ENCODE results near the gene DMRTB1. TPM values are rescaled to one million over a fixed set of nuclear protein-coding genes. Genes with fewer than 3 reads are reported as not detected.

The DMRTB1 gene
- total RNA-seq, 1 experiment from 2014 or later: not detected

DNA sequence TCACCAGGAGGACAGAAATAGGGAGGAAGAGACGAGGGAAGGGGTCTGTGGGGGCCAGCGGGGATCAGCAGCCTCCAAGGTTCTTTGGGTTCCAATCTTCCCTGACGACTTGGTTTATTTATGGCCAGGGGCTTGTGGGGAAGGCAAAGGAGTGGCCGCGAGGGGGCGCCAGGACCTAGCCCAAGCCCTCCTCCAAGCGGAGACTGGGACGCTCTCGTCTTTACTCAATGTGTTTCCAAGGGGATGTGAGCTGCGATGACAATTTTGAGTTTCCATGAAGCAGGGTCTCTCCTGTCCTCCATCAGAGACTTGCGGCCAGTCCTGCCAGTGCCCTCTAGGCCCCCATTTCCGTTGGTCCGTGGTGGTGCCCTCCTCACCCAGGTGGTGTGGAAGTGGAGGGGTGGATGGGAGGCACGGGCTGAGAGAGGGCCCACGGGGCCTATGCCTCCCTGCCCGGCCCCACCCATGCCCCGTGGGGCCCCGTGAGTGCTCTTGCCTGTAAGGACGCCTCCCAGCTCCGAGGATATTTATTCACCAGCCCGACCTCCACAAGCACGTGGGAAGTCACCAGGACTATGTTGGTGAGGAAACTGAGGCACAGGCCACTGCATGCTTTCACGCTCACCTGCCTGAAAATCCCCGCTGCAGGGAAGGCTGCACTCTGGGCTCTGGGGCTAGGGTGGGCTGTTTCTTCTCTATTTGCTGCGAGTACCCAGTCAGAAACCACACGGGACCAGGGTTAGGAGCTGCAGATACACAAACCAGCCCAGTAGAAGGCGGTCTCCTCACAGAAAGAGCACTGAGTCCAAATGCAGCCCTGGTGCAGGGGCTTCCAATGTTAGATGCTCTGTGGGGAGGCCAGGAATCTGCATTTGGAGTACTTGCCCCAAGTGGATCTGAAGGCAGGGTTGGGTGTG, 26.5 kb downstream of the DMRTB1 start:
- DNase-seq (ENCODE audit: low spot score): peak; percentile 66

DNA sequence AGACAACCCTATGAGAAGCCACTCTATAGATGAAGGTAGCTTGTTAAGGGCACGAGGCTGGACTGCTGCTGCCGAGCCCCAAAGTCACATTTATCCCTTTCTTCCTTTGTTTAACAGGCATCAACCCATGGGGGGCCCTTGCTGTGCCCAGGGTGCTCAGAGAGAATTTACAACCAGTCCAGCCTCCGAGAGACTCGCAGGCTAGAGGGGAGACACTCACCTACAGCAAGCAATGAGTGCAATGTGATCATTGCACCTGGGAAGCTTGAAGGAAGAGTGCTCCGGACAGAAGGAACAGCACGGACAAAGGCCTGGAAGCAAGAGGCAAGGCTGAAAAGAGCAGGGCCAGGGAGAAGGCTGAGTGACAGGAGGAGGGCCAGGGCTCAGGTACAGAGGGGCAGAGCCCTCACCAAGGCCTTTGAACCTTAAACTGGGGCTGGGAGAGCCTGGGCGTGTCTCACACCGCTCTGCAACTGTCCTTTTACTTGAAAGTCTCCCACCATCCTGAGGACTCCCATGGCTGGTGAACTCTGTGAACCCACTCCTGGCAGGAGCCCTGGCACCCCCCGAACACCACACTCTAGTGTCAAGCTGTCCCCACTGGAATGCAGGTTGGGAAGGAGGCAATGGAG, 27.3 kb downstream of the DMRTB1 start:
- DNase-seq (ENCODE audit: low spot score): no peak

DNA sequence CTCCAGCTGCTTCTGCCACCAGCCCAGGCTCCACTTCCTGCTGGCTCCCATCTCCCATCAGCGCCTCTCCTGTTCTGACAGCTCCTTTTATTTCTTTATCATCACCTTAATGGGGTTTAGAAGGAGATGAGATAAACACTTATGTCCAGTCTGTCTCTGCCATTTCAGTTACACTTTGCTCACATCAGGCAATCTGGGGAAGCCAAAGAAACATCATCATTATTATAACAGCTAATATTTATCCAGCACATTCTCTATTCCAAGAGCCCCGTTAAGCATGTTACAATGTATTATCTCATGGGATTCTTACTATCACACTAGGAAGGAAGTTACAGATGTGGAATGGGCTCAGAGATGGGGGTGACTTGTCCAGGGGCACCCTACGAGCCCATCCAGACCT, 31.2 kb downstream of the DMRTB1 start:
- DNase-seq (ENCODE audit: low spot score): no peak

DNA sequence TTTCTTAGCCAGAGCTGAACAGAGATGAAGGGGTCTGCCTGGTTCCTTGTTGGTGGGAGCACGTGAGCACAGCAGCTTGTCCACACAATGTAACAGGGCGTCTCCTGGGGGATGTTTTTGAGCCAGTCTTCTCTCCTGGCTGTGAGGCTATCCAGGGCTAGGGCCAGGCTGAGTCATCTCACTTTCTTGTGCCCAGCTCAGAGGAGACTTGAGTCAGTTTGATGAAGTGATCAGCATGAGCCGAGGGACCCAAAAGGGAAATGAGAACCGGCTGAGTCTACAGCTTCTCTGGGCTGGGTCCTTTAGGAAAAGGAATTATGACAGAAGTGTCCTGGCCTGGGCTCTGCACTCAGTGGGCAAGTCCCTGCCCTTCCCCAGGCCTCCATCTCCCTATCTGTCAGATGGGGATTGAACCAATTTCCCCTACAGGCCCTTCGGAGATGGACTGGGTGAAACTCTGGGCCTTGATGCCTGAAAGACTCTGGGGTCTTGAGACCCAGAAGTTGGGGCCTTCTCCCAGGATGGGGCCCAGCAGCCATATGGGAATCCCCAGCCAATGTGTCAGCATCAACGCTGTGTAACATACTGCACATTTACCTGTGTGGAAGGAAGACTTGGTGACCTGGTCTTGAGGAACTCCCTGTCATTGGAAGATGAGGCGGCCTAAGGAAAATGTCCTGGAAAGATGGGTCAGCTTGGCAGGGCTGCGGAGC, 36.6 kb downstream of the DMRTB1 start:
- no peak for DNase-seq (ENCODE audit: low spot score)

DNA sequence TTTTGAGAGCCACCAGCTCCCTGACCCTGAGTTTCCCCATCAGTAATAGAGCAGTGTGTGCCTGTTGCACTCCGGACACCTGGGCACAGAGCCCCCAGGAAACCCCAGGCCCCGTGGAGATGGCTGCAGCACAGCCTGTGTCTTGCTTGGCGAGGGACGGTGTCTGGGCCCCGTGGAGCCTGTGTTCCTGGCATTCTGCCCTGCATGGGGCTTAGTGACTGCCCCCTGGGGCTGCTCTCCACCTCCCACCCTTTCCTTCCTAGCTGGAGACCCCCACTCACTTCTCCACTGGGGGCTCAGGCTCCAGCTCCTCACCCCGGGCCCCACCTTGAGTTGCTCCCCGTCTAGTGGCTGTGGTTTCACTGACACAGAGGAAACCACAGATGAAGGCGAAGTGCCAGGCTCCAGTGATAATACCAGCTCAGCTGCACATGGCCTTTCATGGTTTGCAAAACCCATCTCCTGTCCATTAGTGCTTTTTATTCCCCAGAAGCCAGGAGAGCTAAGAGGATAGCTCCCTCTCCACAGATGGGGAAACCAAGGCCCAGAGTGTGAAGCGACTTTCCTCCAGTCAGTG, 39.4 kb downstream of the DMRTB1 start:
- DNase-seq (ENCODE audit: low spot score): peak; percentile 64

DNA sequence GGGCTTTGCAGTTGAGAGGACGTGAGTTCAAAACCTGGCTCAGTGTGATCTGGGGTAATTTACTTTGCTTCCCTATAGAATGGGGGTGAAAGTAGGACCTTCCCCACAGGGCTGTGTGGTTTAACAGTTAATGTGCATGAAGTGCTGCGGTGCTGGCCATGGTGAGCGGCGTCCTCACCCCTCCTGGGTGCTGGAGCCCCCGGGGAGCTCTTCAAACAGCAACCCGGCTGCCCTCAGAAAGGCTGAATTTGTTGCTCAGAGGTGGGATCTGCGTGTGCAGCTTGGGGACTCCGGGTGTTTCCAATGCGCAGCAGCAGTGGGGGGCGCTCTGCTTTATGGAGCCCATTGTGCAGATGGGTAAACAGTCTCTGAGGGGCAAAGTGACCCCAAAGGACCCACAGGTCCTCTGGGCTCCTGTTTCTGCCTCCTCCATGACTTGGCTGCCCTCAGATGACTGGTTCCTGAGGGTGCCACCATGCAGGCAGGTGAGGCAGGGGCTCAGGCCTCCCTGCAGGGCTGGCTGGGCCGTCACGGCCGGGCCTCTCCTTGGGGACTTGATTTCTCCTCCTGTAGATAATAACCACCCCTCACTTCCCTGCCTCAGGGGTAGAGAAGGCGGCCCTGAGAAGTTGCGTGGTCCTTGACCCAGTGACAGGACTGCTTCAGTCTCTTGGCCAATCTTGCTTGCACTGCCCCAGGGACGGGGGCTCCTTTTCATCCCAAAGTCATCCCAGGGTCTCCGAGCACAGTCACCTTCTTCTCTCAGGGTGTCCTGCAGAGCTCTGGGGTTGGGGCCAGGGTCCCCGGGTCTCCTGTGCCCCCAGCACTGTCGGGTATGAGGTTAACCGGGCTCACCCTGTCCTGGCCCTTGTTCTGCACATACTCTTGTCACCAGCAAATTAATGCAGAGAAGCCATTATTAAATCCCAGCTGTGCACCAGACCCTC, 40.3 kb downstream of the DMRTB1 start:
- DNase-seq (ENCODE audit: low spot score): no peak

DNA sequence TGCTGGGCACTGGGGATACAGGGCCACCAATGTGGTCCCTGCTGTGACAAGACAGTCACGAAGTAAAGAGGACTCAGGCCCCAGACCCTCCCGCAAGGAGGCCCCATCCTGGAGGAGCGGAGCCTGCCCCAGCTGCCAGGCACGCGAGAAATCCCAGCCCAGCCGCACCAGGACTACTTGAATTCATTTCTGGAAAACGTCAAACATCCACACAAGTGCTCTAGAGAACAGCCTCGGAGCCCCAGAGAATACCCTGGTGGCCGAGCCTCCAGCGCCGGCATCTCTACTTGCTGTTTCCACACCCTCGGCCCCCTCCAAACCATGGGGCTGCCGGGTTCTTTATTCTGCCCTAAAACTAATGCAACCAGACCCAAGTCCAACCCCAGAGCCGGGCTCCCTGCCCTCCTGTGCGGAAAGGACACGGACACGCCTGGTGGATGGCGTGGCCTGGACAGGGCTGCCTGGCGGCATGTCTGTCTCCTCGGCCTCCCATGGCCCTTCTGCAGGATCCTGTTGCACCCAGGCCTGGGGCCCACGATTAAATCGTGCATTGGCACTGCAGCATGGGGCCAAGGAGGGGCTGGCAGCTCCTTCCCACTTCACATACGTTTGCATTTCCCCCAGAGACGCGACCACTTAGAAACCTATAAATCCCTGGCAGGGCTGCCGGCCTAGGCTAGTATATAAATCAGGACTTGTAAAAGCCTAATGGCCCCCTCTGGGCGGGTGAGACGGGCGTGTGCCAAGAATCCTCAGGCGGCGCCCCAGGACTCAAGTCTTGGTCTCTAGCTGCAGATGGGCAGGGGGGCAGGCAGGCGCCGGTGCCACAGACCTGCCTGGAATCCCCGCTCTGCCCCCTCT, 41.2 kb downstream of the DMRTB1 start:
- DNase-seq (ENCODE audit: low spot score): no peak

DNA sequence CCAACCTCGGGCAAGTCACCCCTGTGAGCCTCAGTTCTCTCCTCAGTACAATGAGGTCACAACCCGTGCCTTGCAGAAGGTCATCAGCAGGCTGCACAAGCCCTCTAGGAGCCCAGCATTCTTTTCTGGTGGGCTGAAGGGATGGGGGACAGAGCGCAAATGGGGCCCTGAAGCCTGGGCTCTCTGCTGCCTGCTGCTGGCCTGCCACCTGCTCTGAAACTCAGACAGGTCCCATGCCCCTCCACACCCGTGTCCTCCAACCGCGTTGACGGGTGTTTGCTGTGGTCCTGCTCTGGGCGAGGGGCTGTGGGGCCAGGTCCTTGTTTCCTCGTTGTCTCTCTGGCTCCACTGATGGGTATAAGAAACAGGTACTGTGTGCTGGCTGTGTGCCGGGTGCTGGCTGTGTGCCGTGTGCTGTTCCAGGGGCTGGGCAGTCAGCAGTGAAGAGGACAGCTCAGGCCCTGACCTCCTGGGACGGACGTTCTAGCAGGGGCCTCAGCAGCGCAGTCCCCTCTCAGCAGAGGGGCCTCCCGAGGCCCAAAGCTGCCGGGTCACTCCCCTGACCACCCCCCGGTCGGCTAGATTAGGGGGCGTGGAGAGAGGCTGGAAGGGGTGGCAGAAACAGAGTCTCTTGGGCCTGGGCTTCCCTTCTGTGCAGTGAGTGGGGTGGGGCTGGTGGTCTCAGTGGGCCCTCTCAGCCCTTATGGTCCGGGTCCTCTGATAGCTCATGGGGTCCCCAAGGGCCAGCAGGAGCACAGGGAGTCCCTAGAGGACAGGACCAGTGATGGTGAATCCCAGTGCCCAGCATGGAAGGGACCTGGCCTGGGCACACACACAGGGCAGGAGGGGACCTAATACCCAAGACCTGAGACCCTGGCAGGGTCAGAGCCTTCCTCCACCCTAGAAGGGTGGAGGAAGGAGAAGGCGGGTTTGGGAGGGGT, 42.1 kb downstream of the DMRTB1 start:
- DNase-seq (ENCODE audit: low spot score): no peak

DNA sequence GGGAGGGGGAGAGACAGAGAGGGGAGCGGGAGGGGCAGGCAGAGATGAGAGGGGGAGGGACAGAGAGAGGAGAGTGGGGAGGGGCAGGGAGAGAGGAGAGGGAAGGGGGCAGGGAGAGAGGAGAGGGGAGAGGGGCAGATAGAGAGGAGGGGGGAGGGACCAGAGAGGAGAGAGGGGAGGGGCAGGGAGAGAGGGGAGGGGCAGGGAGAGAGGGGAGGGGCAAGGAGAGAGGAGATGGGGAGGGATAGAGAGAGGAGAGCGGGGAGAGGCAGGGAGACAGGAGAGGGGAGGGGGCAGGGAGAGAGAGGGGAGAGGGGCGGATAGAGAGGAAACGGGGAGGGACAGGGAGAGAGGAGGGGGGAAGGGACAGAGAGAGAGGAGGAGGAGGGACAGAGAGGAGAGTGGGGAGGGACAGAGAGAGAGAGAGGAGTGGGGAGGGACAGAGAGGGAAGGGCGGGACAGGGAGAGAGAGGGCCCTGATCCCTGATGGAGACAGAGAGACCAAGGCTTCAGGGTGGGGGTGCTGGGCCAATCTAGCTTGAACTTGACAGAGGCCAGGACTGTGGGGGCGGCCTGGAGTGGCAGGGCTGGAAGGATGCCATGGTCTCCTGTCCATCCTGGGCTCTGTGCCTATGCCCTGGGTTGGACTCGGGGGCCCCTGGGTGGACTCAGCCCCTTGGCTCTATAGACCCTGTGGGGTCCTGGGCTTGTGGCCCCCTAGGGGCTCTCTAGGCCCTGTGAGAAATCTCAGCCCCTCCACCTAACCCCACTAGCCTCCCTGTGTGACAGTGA, 43.6 kb downstream of the DMRTB1 start:
- DNase-seq (ENCODE audit: low spot score): peak; percentile 16

DNA sequence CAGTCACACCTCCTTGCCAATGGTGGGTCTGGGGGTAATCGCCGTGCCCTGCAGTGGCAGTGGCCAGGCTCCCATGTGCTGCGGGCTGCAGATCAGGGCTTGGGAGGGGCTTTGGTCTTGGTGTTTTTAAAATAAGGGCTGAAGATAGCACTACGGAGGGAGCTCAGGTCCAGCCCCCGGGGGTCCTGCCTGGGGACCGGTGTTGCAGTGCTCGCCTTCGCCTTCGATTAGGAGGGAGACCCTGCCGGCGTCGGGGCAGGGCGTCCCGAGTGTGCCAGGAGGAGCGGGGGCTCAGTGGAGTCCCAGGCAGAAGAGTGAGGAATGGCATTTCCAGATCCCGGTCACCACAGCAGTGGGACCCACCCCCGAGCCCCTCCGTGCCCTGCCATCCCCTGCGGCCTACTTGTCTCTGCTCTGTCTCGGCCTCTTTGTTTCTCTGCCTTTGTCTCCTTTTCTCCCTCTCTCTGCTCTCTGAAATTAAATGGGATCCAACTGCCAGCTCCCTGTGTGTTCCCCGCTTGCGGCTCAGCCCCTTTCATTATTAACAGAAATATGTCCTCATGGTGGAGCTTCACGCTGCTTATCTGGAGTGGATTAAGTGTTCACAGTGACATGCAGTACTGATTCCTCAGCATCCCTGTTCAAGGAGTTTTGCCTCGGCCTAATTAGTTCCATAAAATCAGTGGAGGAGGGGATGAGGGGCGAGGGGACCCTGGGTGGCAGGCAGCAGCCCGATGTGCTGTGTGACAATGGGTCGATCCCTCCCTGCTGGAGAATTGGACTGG, 44.4 kb downstream of the DMRTB1 start:
- DNase-seq (ENCODE audit: low spot score): no peak

DNA sequence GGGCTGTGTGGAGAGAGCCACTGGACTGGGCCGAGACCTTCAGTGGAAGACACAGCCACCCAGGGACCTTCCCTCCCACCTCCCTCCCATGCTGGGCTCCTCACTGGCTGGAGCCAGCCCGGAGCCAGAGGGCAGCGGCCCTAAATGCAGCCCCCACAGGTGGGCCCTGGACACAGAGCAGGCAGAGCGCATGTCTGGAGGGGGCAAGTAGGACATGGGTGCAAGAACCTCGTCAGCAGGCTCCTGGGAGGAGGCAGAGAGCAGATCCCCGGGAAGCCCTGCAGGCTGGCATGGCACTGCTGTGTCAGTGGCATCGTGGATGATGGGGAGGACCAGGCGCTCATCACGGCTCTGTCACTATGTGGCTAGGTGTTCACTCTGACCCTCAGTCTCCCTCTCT, 45.7 kb downstream of the DMRTB1 start:
- DNase-seq (ENCODE audit: low spot score): no peak

DNA sequence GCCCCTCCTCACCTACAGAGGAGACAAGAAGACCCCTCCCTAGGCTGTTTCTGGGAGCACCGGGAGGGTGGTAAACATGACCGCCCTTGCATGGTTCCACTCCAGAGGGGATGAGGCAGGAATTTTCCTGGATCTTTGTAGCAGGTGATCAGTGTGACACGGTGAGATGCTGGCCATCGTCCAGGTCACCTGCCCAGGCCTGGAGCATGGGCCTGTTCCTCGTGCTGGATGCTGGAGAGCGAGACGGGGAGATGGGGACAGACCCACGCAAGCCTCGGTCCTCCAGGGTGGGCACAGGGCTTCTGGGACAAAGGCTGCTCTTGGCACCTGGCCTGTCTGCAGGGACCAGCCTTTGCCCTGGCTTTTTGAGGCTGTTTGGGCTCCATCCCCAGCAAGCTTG, 46.2 kb downstream of the DMRTB1 start:
- DNase-seq (ENCODE audit: low spot score): no peak

DNA sequence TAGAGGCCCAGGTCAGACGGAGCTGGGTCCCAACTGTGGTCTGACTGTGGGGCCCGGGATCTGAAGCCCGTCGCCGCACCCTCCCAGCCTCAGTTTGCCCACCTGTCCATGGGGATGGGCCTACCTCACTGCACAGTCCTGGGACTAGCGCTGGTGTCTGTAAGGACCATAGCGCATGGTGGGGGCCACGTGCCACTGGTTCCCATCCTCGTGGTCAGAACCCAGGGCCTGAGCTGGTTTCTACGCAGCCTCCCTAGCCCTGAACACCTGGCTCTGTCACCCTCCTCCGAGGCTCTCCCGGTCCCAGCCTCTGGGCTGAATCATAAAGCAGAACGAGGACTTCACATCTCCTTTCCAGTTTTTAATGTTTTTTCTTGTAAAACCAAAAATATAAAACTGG, 46.7 kb downstream of the DMRTB1 start:
- no peak for DNase-seq (ENCODE audit: low spot score)

DNA sequence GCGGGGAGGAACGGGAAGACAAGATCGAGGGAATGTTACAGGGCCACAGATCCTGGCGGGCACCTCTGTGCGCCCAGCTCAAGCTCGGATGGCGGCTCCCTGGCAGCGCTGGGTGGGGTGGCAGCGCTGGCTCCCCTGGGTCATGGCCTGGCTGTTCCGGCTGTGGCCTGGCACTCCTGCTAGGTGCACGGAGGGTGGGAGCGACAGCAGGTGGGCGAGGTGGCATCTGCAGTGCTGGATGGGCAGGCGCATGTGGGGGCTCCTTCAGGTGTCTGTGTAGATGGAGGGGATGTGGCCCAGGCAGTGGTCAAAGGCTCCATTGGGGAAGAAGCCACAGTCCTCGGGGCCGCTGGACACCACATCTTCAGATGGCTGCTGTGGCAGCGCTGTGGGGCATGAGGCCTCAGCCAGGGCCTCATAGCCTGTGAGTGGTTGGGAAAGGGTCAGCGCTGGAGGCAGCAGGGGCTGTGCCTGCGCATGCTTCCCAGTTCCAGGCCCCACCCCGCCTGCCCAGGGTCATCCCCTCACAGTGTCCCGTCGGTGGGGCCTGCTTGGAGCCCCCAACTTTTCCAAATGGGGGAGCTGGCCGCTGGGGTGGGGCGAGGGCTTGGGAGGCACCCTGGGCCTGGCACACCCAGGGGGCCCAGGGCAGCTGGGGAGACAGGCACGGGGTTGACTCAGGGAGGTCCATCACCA, 47.3 kb downstream of the DMRTB1 start:
- no peak for DNase-seq (ENCODE audit: low spot score)

DNA sequence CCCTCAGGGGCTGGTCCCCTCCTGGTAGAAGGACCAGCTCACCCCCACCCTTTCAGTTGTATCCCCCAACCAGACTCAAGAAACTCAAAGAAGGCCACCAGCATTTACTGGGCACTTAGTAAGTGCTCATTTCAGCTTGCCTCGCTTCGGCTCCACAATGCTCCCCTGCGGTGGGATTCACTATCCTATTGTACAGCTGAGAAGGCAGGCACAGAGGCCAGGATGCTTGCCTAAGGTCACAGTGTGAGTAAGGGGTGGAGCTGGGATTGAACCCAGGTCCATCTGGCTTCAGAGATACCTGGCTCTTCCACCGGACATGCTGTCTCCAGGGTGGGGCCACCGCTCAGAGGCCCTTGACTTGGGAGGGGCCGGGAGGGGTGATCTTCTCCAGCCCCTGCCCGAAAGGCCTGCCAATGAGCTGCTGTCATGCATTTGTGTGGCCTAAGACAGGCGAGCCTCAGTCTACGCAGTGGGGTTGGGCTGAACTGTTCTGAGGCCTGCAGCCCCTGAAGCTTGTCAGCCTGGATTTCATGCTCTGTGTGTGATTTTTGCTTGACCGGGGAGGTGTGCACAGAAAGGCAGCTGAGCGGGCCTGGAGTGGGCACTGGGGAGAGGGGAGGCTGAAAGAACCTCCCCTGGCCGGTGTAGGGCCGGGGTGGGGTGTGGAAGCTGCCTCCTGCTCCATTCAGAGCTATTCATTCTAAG, 48.1 kb downstream of the DMRTB1 start:
- DNase-seq (ENCODE audit: low spot score): no peak

Data from A172 (cell line).